Measurements from ENCODE around the gene AMIGO2. TPM values are rescaled to one million over a fixed set of nuclear protein-coding genes. Genes with fewer than 3 reads are reported as not detected.

AMIGO2 gene
- total and polyA plus RNA-seq, 9 of the 15 experiments (the other 6 are each of a cell fraction or from before 2014, with no cell fraction given): 2.0 to 8.3 (median 3.8) TPM

DNA sequence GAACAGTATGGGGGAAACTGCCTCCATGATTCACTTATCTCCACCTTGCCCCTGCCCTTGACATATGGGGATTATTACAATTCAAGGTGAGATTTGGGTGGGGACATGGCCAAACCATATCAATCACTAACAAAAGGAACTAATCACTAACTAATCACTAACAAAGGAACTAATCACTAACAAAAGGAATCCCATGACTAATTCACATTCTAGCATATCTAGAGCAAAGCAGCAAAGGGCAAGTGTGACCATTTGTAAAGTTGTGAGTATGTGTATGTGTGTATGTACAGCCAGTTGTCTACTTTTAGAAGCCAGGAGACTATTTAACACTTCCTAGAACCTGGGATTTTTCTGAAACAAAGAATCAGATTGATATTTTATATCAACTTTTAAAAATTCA lies 31.2 kb downstream of the AMIGO2 start (continued):
- TF ChIP-seq RB1 (IDR thresholded peaks at IDR 0.05; ENCODE audit: low read depth): no peak
- TF ChIP-seq RBM15 (IDR thresholded peaks at IDR 0.05; ENCODE audit: insufficient read depth, low read length): no peak
- TF ChIP-seq, protein P1, sequence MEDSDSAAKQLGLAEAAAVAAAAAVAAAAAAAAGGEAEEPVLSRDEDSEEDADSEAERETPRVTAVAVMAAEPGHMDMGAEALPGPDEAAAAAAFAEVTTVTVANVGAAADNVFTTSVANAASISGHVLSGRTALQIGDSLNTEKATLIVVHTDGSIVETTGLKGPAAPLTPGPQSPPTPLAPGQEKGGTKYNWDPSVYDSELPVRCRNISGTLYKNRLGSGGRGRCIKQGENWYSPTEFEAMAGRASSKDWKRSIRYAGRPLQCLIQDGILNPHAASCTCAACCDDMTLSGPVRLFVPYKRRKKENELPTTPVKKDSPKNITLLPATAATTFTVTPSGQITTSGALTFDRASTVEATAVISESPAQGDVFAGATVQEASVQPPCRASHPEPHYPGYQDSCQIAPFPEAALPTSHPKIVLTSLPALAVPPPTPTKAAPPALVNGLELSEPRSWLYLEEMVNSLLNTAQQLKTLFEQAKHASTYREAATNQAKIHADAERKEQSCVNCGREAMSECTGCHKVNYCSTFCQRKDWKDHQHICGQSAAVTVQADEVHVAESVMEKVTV (CRISPR knock-in tag; IDR thresholded peaks at IDR 0.05): no peak
- TF ChIP-seq POU5F1 (IDR thresholded peaks at IDR 0.05; ENCODE audit: borderline replicate concordance, low read depth, low read length, partially characterized antibody): no peak
- no peak for TF ChIP-seq BACH1 (tag; IDR thresholded peaks at IDR 0.05)

DNA sequence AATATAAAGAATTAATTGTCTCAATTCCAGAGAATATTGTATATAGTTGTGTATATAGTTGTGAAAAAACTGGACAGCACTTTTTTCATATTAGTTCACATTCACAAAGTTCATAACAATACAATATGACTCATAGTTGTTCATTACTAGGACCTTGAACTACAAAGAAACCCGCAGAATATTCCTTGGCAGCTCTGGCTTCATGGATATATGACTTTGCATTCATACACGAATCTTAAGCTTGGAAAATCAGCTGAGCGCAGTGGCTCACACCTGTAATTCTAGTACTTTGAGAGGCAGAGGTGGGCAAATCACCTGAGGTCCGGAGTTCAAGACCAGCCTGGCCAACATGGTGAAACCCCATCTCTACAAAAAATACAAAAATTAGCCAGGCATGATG lies 38.4 kb downstream of the AMIGO2 start:
- Histone ChIP-seq H3K9me3 (replicated peaks; ENCODE audit: control insufficient read depth, insufficient read depth, low read depth, low read length) (no peaks in the 10 kb centered on the region), H3K36me3 (ENCODE audit: control insufficient read depth, insufficient read depth, low read length) (no peaks in the 10 kb centered on the region), H3K27me3 (ENCODE audit: control insufficient read depth in 2 of 2, insufficient read depth in 2 of 2, low read length in 2 of 2) (no peaks in the 10 kb centered on the region), H3K4me2 (ENCODE audit: insufficient read depth, low read length) (no peak overlapping the region), H3K79me2 (ENCODE audit: control insufficient read depth, insufficient read depth, low read length) (no peaks in the 10 kb centered on the region), H3K27ac (ENCODE audit: extremely low read depth, low read depth, low read length) (no peak overlapping the region), H3K4me3 (no peak overlapping the region), H2AFZ (ENCODE audit: low read depth, low read length) (no peak overlapping the region), H3K9me1 (ENCODE audit: control insufficient read depth, insufficient read depth, low read length) (no peaks in the 10 kb centered on the region), H4K20me1 (replicated peaks; ENCODE audit: control insufficient read depth, insufficient read depth, low read length) (no peaks in the 10 kb centered on the region), H3K9ac (ENCODE audit: insufficient read depth in 1 of 2, low read depth in 2 of 2, low read length in 2 of 2) (no peak overlapping the region), H3K4me1 (replicated peaks in 1 of 2; ENCODE audit: control insufficient read depth in 2 of 2, insufficient read depth in 2 of 2, low read length in 2 of 2) (no peaks in the 10 kb centered on the region)
- no TSS peak for BruUV-seq (replicated peaks)
- WGBS (ENCODE audit: insufficient coverage, low coverage, missing lambda C conversion rate): 24% methylated on average over 4 of the region's 4 CpGs
- no peak for DNase-seq (ENCODE audit: extremely low read depth in 1 of 4, low spot score in 3 of 4)
- ChIA-PET POLR2A (interaction anchor here (1.1 kb wide), 1 partner anchor 9 kb away, joined by 4 read pairs; no protein-coding TSS in a partner anchor), CTCF (ENCODE audit: low intra/inter-chr PET ratio) (no interaction called here)
- in situ Hi-C loops (cut with MboI): no loop called here
- ATAC-seq: no peak
- TF ChIP-seq ZNF696 (CRISPR knock-in tag; conservative IDR thresholded peaks at IDR 0.05): no peak
- TF ChIP-seq, protein P2, sequence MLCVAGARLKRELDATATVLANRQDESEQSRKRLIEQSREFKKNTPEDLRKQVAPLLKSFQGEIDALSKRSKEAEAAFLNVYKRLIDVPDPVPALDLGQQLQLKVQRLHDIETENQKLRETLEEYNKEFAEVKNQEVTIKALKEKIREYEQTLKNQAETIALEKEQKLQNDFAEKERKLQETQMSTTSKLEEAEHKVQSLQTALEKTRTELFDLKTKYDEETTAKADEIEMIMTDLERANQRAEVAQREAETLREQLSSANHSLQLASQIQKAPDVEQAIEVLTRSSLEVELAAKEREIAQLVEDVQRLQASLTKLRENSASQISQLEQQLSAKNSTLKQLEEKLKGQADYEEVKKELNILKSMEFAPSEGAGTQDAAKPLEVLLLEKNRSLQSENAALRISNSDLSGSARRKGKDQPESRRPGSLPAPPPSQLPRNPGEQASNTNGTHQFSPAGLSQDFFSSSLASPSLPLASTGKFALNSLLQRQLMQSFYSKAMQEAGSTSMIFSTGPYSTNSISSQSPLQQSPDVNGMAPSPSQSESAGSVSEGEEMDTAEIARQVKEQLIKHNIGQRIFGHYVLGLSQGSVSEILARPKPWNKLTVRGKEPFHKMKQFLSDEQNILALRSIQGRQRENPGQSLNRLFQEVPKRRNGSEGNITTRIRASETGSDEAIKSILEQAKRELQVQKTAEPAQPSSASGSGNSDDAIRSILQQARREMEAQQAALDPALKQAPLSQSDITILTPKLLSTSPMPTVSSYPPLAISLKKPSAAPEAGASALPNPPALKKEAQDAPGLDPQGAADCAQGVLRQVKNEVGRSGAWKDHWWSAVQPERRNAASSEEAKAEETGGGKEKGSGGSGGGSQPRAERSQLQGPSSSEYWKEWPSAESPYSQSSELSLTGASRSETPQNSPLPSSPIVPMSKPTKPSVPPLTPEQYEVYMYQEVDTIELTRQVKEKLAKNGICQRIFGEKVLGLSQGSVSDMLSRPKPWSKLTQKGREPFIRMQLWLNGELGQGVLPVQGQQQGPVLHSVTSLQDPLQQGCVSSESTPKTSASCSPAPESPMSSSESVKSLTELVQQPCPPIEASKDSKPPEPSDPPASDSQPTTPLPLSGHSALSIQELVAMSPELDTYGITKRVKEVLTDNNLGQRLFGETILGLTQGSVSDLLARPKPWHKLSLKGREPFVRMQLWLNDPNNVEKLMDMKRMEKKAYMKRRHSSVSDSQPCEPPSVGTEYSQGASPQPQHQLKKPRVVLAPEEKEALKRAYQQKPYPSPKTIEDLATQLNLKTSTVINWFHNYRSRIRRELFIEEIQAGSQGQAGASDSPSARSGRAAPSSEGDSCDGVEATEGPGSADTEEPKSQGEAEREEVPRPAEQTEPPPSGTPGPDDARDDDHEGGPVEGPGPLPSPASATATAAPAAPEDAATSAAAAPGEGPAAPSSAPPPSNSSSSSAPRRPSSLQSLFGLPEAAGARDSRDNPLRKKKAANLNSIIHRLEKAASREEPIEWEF (CRISPR knock-in tag; IDR thresholded peaks at IDR 0.05): no peak
- no peak for TF ChIP-seq SRSF9 (IDR thresholded peaks at IDR 0.05; ENCODE audit: borderline replicate concordance, low read depth, low read length)
- intact Hi-C loops (cut with micrococcal nuclease): no loop called here
- no peak for FAIRE-seq
